ENCODE data around the gene BMP2K. TPM values are rescaled to one million over a fixed set of nuclear protein-coding genes. Genes with fewer than 3 reads are reported as not detected.

BMP2K gene
- total RNA-seq, 1 donor from 2014 or later: 41.3 TPM

GRCh38 chr4:78737035-78737434 is 39.1 kb upstream of the BMP2K start:
- no peak for FAIRE-seq
- Histone ChIP-seq H3K27me3 (ENCODE audit: control insufficient read depth, insufficient read depth, low read length) (no peaks in the 10 kb centered on the region), H3K4me3 (ENCODE audit: low read depth, low read length) (no peak overlapping the region), H3K36me3 (ENCODE audit: control insufficient read depth, insufficient read depth, low read length) (no peaks in the 10 kb centered on the region)
- DNase-seq (ENCODE audit: low read depth): no peak
- TF ChIP-seq CTCF (IDR thresholded peaks at IDR 0.05; ENCODE audit: insufficient read depth, low read length, severe bottlenecking): no peak

GRCh38 chr4:78737973-78738372 is 38.2 kb upstream of the BMP2K start:
- Histone ChIP-seq H3K36me3 (ENCODE audit: control insufficient read depth, insufficient read depth, low read length) (no peaks in the 10 kb centered on the region), H3K27me3 (ENCODE audit: control insufficient read depth, insufficient read depth, low read length) (no peaks in the 10 kb centered on the region), H3K4me3 (ENCODE audit: low read depth, low read length) (no peak overlapping the region)
- TF ChIP-seq CTCF (IDR thresholded peaks at IDR 0.05; ENCODE audit: insufficient read depth, low read length, severe bottlenecking): no peak
- no peak for DNase-seq (ENCODE audit: low read depth)
- no peak for FAIRE-seq

GRCh38 chr4:78742300-78742699 is 33.9 kb upstream of the BMP2K start:
- H3K36me3 ChIP-seq (ENCODE audit: control insufficient read depth, insufficient read depth, low read length): no peaks in the 10 kb centered on the region
- H3K4me3 ChIP-seq (ENCODE audit: low read depth, low read length): no peak overlapping the region
- no peaks in the 10 kb centered on the region for H3K27me3 ChIP-seq (ENCODE audit: control insufficient read depth, insufficient read depth, low read length)
- no peak for TF ChIP-seq CTCF (IDR thresholded peaks at IDR 0.05; ENCODE audit: insufficient read depth, low read length, severe bottlenecking)
- no peak for FAIRE-seq
- no peak for DNase-seq (ENCODE audit: low read depth)

- DNase-seq (ENCODE audit: low read depth) (no peak), FAIRE-seq (no peak)
- no peak for TF ChIP-seq CTCF (IDR thresholded peaks at IDR 0.05; ENCODE audit: insufficient read depth, low read length, severe bottlenecking)
These were observed 28.7 kb upstream of the BMP2K start for GRCh38 chr4:78747475-78747922.

GRCh38 chr4:78748381-78748780 is 27.8 kb upstream of the BMP2K start:
- Histone ChIP-seq H3K27me3 (ENCODE audit: control insufficient read depth, insufficient read depth, low read length) (no peaks in the 10 kb centered on the region), H3K4me3 (ENCODE audit: low read depth, low read length) (no peak overlapping the region), H3K36me3 (ENCODE audit: control insufficient read depth, insufficient read depth, low read length) (no peaks in the 10 kb centered on the region)
- FAIRE-seq: no peak
- DNase-seq (ENCODE audit: low read depth): no peak
- no peak for TF ChIP-seq CTCF (IDR thresholded peaks at IDR 0.05; ENCODE audit: insufficient read depth, low read length, severe bottlenecking)

More at GRCh38 chr4:78747475-78747922, 28.7 kb upstream of the BMP2K start:
- no peak overlapping the region for H3K4me3 ChIP-seq (ENCODE audit: low read depth, low read length)
- H3K36me3 ChIP-seq (ENCODE audit: control insufficient read depth, insufficient read depth, low read length): no peaks in the 10 kb centered on the region
- no peaks in the 10 kb centered on the region for H3K27me3 ChIP-seq (ENCODE audit: control insufficient read depth, insufficient read depth, low read length)

GRCh38 chr4:78749258-78749971 is 26.7 kb upstream of the BMP2K start:
- no peaks in the 10 kb centered on the region for H3K27me3 ChIP-seq (ENCODE audit: control insufficient read depth, insufficient read depth, low read length)
- FAIRE-seq (no peak), DNase-seq (ENCODE audit: low read depth) (no peak)
- H3K36me3 ChIP-seq (ENCODE audit: control insufficient read depth, insufficient read depth, low read length): no peaks in the 10 kb centered on the region
- H3K4me3 ChIP-seq (ENCODE audit: low read depth, low read length): no peak overlapping the region
- TF ChIP-seq CTCF (IDR thresholded peaks at IDR 0.05; ENCODE audit: insufficient read depth, low read length, severe bottlenecking): no peak

Data from bronchial epithelial cell (primary cell).